ENCODE data around the gene ZSWIM4. TPM values are rescaled to one million over a fixed set of nuclear protein-coding genes. Genes with fewer than 3 reads are reported as not detected.
A peak's percentile ranks its signal among the peaks of the same experiment; 100 is the strongest.
"Not testable (repeated sequence)": the region's sequence is repeated elsewhere in the genome, so short reads cannot be mapped to it uniquely, and the experiment has no call there.

The ZSWIM4 gene
- polyA plus RNA-seq, 1 of the 3 experiments (the other 2 are of a cell fraction), result 4.7 TPM

- ChIA-PET CTCF (no interaction called here), POLR2A (no interaction called here)
- DNase-seq, result no peak
- Histone ChIP-seq H4K20me1 (ENCODE audit: insufficient read depth) (no peaks in the 10 kb centered on the region), H3K4me1 (ENCODE audit: control insufficient read depth in 1 of 2, insufficient read depth in 2 of 2, low read depth in 1 of 2, low read length in 1 of 2) (peaks cover 10 to 17% of the 10 kb centered on the region in 2 experiments; a peak in 3 of 4 replicates), H2AFZ (ENCODE audit: low read depth) (no peak overlapping the region), H3K36me3 (replicated peaks in 1 of 2; ENCODE audit: control insufficient read depth in 1 of 2, insufficient read depth in 2 of 2, low read length in 1 of 2) (peaks cover 18 to 23% of the 10 kb centered on the region in 2 experiments), H3K4me3 (ENCODE audit: low read depth in 2 of 2, low read length in 1 of 2) (no peak overlapping the region), H3K27me3 (ENCODE audit: insufficient read depth) (no peaks in the 10 kb centered on the region), H3K9me2 (no peaks in the 10 kb centered on the region), H3K79me2 (ENCODE audit: insufficient read depth) (peaks cover 34% of the 10 kb centered on the region), H3K4me2 (no peak overlapping the region), H3F3A (replicated peaks; ENCODE audit: insufficient read depth) (peaks cover 34% of the 10 kb centered on the region), H3K9ac (no peak overlapping the region), H3K27ac (ENCODE audit: low read depth in 2 of 2, low read length in 1 of 2) (no peak overlapping the region), H3K9me3 (no peaks in the 10 kb centered on the region)
- 85% methylated on average over 4 of the region's 6 CpGs for WGBS (ENCODE audit: low lambda C conversion rate)
- no peak for TF ChIP-seq MEF2A (IDR thresholded peaks at IDR 0.05; ENCODE audit: borderline replicate concordance, low read depth)
- TF ChIP-seq RAD21 (IDR thresholded peaks at IDR 0.05; ENCODE audit: low read length), result no peak
These were observed 16.4 kb upstream of the ZSWIM4 start for GRCh38 chr19:13778847-13779246.

GRCh38 chr19:13779794-13780193, 15.4 kb upstream of the ZSWIM4 start:
- peaks cover 32% of the 10 kb centered on the region for H3F3A ChIP-seq (replicated peaks; ENCODE audit: insufficient read depth)

GRCh38 chr19:13781547-13781946, 13.7 kb upstream of the ZSWIM4 start:
- H3K9me2 ChIP-seq, result no peaks in the 10 kb centered on the region
- H3K4me2 ChIP-seq, result peak overlapping the region; percentile 32; the same call in 1 of the 2 replicates
- H3K9me3 ChIP-seq, result no peaks in the 10 kb centered on the region
- H3K27ac ChIP-seq (ENCODE audit: low read depth in 2 of 2, low read length in 1 of 2), result peak overlapping the region; percentile 64 to 71
- H3K9ac ChIP-seq, result peak overlapping the region; percentile 32; the same call in 1 of the 2 replicates
- 8% methylated on average over 5 of the region's 5 CpGs for WGBS (ENCODE audit: low lambda C conversion rate)
- H3K4me1 ChIP-seq (ENCODE audit: control insufficient read depth in 1 of 2, insufficient read depth in 2 of 2, low read depth in 1 of 2, low read length in 1 of 2), result peaks cover 5 to 19% of the 10 kb centered on the region in 2 experiments; a peak in 3 of 4 replicates
- no peak overlapping the region for H3K4me3 ChIP-seq (ENCODE audit: low read depth in 2 of 2, low read length in 1 of 2)
- H4K20me1 ChIP-seq (ENCODE audit: insufficient read depth), result no peaks in the 10 kb centered on the region
- no peak overlapping the region for H2AFZ ChIP-seq (ENCODE audit: low read depth)
- H3F3A ChIP-seq (replicated peaks; ENCODE audit: insufficient read depth), result peaks cover 35% of the 10 kb centered on the region
- H3K27me3 ChIP-seq (ENCODE audit: insufficient read depth), result no peaks in the 10 kb centered on the region
- ChIA-PET POLR2A (interaction anchor here (0.6 to 0.8 kb wide), 2 partner anchors 65 to 147 kb away, joined by 3 to 4 read pairs; no protein-coding TSS in a partner anchor), CTCF (interaction anchor here (6.7 kb wide), 1 partner anchor 80 kb away, joined by 133 read pairs; no protein-coding TSS in a partner anchor)
- peaks cover 18 to 23% of the 10 kb centered on the region in 2 experiments for H3K36me3 ChIP-seq (replicated peaks in 1 of 2; ENCODE audit: control insufficient read depth in 1 of 2, insufficient read depth in 2 of 2, low read length in 1 of 2)
- peak; percentile 86 for DNase-seq
- H3K79me2 ChIP-seq (ENCODE audit: insufficient read depth), result peaks cover 12% of the 10 kb centered on the region
- TF ChIP-seq USF2 (IDR thresholded peaks at IDR 0.05; ENCODE audit: borderline replicate concordance, low read depth, low read length) (no peak), JUND (IDR thresholded peaks at IDR 0.05) (peak; percentile 27; the same call in 1 of the 2 replicates), SIN3A (IDR thresholded peaks at IDR 0.05; ENCODE audit: borderline replicate concordance, low read depth, low read length) (peak; percentile 43; the same call in 1 of the 2 replicates), TEAD4 (IDR thresholded peaks at IDR 0.05; ENCODE audit: borderline replicate concordance, insufficient read depth) (no peak), POLR2AphosphoS5 (IDR thresholded peaks at IDR 0.05; ENCODE audit: low read depth, low read length) (peak; percentile 37; the same call in 1 of the 2 replicates), RXRA (IDR thresholded peaks at IDR 0.05; ENCODE audit: borderline replicate concordance, low read depth) (no peak), RFX5 (IDR thresholded peaks at IDR 0.05; ENCODE audit: low read length) (0 out of 2 replicates have a peak, but pooled peaks have one; percentile 34), FOXJ3 (CRISPR knock-in tag; IDR thresholded peaks at IDR 0.05) (no peak), CHD2 (IDR thresholded peaks at IDR 0.05; ENCODE audit: low read length, partially characterized antibody) (no peak), CTCF (IDR thresholded peaks at IDR 0.05) (no peak), RCOR1 (IDR thresholded peaks at IDR 0.05; ENCODE audit: low read length) (peak; percentile 44; the same call in 1 of the 2 replicates), IRF3 (IDR thresholded peaks at IDR 0.05; ENCODE audit: low read depth, low read length) (no peak), MAX (IDR thresholded peaks at IDR 0.05; ENCODE audit: low read depth) (peak; percentile 51; the same call in 1 of the 2 replicates)

More at GRCh38 chr19:13779794-13780193, 15.4 kb upstream of the ZSWIM4 start:
- Histone ChIP-seq H3K4me1 (ENCODE audit: control insufficient read depth in 1 of 2, insufficient read depth in 2 of 2, low read depth in 1 of 2, low read length in 1 of 2) (peaks cover 10 to 20% of the 10 kb centered on the region in 2 experiments; a peak in 3 of 4 replicates), H3K79me2 (ENCODE audit: insufficient read depth) (peaks cover 30% of the 10 kb centered on the region), H3K36me3 (replicated peaks in 1 of 2; ENCODE audit: control insufficient read depth in 1 of 2, insufficient read depth in 2 of 2, low read length in 1 of 2) (peaks cover 18 to 23% of the 10 kb centered on the region in 2 experiments)
- DNase-seq; H4K20me1 ChIP-seq (ENCODE audit: insufficient read depth); H3K27ac ChIP-seq (ENCODE audit: low read depth in 2 of 2, low read length in 1 of 2); H3K9me2 ChIP-seq; H3K9me3 ChIP-seq; H3K4me2 ChIP-seq; H3K27me3 ChIP-seq (ENCODE audit: insufficient read depth); H2AFZ ChIP-seq (ENCODE audit: low read depth); H3K4me3 ChIP-seq (ENCODE audit: low read depth in 2 of 2, low read length in 1 of 2); H3K9ac ChIP-seq: not testable (repeated sequence)
- 100% methylated on average over 7 of the region's 8 CpGs for WGBS (ENCODE audit: low lambda C conversion rate)
- ChIA-PET POLR2A (interaction anchor here (0.7 kb wide), 1 partner anchor 44 kb away, joined by 5 read pairs; no protein-coding TSS in a partner anchor), CTCF (interaction anchor here (0.6 to 1.0 kb wide), 3 partner anchors 15 to 82 kb away, joined by 3 to 6 read pairs (median 3); no protein-coding TSS in a partner anchor)

Measured in SK-N-SH (cell line).